GM18507 (cell line): ENCODE measurements around the gene PTPRK.

Experiments
- DNase-seq: peaks from one replicate; pipeline ENCODE4 v3.0.0; 2011; ENCODE audit warnings: low read depth; ENCODE audit not compliant: insufficient read length; ENCODE audit errors: extremely low spot score
- FAIRE-seq: peaks from 2 replicates; lab custom pipeline; 2011; peaks lifted over from hg19 to GRCh38; lab: Jason Lieb, UNC

Gene PTPRK

DNA sequence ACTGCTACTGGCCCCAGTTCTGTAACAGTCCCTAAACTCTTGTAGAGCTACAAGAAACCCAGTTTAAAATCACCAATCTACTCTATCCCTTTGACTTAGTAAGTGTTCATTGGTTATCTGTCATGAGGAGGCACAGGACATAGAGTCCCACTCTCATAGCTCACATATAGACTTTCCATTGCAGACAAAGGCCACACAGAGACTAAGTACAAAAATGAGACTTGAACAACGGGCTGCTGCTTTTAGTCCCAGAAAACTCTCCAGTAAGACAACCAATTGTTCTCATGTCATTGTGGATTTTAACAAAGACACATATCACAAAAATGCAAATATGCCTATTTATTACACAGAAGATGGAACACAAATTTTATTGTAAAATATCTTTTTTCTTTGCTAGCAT lies 197.4 kb downstream of the PTPRK start:
- FAIRE-seq: no peak
- DNase-seq: no peak

DNA sequence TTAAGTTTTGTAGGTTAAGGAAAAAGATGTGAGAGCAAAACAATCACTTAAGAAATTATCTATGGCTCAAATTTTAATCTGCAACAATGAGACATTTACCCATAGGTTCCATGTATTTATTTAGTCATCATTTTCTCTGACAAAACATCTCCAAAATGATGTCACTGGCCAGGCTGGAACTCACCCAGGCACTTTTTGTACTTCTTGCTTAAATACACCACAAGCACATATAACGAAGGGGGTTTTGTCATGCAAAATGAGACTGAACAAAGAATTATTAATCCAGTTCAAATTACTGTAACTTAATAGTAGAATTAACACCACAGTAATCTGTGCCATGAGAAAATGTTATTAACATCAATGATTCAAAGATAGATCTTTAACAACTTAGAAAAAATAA lies 200.5 kb downstream of the PTPRK start:
- FAIRE-seq (no peak), DNase-seq (no peak)

- DNase-seq (no peak), FAIRE-seq (no peak)
Measured at GRCh38 chr6:128319157-128319556, 201.2 kb downstream of the PTPRK start.

- no peak for DNase-seq
- FAIRE-seq: no peak
Measured at GRCh38 chr6:128316258-128316929, 204.0 kb downstream of the PTPRK start.

- DNase-seq (no peak), FAIRE-seq (no peak)
Measured at GRCh38 chr6:128314190-128314589, 206.2 kb downstream of the PTPRK start.

GRCh38 chr6:128311944-128312570 lies 208.3 kb downstream of the PTPRK start:
- DNase-seq: no peak
- peak; percentile 72 for FAIRE-seq

GRCh38 chr6:128310451-128310850 lies 209.9 kb downstream of the PTPRK start:
- DNase-seq: no peak
- FAIRE-seq: no peak

DNA sequence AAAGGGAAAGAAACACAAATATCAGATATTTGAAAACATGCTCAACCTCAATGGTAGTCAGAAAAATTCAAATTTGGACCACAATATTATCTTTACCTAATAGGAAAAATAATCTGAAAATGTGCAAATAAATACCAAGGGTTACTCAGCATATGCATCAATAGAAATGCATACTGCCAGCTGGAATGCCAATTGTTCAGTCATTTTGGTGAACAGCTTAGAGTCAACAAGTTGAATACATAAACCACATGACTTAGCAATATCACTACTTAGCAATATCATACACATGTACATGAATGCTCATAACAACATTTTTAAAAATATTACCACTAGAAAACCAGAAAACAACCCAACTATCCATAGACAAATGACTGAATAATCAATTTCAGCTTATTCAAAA lies 212.7 kb downstream of the PTPRK start:
- FAIRE-seq (no peak), DNase-seq (no peak)

DNA sequence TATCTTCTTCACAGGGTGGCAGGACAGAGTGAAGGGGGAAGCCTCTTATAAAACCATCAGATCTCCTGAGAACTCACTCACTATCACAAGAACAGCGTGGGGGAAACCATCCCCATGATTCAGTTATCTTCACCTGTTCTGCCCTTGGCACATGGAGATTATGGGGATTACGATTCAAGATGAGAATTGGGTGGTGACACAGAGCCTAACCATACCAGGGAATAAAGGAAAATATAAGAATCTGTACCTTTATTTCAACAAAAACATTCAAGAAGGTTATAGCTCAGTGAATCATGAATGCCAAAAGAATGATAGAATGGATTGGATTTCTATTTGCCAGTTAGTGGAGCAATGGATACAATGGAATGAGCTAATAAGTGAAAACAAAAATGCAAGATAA lies 214.4 kb downstream of the PTPRK start:
- DNase-seq (no peak), FAIRE-seq (no peak)

DNA sequence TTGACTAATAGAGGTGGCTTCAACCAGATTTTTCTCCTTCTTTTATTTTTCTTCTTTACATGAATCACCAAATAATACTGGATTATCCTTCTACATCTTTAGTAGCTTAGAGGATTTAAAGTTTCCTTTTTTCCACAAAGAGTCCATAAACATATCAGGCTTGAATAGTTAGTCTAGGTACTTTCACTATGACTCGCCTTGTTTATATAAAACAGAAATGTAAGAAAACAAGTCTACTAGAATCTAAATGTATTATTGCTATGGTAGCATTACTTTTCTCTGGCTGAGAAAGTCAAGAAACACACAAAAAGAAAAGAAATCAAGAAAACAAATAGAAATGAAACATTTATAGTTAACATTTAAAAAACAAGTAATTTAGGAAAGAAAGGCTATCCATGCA lies 215.2 kb downstream of the PTPRK start:
- DNase-seq (no peak), FAIRE-seq (no peak)

DNA sequence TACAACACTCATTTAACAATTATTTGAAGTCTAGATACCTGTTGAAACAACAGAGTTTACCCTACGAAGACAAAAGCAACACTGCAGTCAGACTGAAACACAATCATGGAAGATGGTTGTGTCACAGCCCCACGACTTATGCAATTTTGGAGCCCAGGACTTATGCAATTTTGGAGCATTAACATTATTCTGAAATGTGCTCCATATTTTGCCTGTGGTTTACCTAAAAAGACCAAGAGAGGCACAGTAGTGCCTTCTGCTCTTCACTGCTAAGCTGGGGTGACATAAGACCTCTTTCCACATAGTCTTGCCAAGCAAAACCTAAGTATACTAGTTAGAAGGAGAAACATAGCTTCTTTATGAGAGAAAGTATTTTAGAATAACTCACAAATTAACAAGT lies 216.5 kb downstream of the PTPRK start:
- DNase-seq: no peak
- no peak for FAIRE-seq

GRCh38 chr6:128302942-128303341 lies 217.5 kb downstream of the PTPRK start:
- FAIRE-seq: no peak
- no peak for DNase-seq

- no peak for DNase-seq
- FAIRE-seq: no peak
Measured at GRCh38 chr6:128295670-128296069, 224.7 kb downstream of the PTPRK start.

DNA sequence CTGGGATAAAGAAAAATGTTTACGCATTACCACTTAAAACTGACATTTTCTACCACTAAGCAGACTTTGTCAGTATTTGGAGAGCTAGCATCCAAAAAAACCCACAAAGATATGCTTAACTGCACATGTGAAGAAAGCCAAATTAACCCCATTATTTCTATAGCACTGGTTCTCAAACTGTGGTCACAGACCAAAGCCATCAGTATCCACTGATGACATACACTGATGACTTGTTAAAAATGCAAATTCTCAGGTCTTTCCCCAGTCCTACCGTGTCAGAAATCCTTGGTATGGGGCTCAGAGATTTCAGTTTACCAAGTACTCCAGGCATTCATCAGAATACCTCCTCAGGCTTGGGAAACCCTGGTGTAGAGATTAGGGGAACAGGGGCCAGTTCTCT lies 230.2 kb downstream of the PTPRK start:
- no peak for DNase-seq
- FAIRE-seq: no peak

DNA sequence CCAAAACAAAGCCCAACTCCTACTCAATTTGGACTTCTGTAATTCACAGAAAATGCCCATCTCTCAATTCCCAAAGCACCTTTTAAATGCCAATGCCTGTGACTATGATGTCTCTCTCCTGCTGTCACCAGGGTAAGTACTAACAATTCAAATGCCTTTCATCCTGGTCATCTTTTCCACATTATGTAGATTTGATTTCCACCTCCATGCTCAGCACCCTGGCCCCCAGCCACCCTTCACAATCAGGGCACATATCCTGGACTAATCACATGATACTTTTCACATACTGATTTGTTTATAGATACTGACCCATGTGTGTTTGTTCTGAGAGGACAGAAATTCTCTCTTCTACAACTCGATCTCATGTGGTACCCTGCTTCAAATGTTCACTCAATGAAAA lies 236.3 kb downstream of the PTPRK start:
- no peak for DNase-seq
- no peak for FAIRE-seq

DNA sequence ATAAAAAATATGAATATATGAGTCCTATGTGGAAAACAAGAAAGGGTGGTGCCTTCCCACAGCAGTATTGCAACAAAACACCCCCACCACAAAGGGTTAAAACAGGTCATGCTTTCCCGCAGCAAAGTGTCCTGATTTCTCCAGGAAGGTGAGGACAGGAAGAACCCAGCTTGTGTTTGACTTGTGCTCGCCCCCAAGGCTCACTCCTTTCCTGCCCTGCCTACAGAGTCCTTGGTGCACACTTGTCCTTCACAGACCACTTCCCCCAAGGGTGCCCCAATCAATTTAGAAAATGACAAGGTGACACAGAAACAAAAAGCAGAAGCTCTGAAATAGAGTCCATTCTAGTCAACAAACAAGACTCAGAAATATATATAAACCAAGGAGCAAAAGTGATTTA lies 237.4 kb downstream of the PTPRK start:
- FAIRE-seq (no peak), DNase-seq (no peak)

GRCh38 chr6:128280960-128281359 lies 239.4 kb downstream of the PTPRK start:
- DNase-seq (no peak), FAIRE-seq (no peak)

DNA sequence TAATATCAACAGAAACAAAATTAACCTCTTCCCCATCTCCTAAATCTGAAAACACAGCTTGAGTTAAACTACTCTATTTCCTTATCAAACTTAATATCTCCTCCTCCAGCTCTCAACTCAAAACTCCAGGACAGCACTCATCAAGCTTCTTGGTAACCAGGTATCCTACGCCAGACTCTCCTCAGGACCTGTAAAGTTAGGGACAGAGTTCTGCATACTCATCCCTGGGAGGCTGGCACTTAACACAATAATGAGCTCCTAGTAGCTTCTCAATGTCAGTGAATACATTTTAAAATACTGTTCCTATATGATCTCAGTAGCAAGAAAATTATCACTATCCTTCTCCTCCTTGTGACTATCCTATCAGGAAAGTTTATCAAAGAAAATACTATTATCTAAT lies 240.3 kb downstream of the PTPRK start:
- FAIRE-seq (no peak), DNase-seq (no peak)

DNA sequence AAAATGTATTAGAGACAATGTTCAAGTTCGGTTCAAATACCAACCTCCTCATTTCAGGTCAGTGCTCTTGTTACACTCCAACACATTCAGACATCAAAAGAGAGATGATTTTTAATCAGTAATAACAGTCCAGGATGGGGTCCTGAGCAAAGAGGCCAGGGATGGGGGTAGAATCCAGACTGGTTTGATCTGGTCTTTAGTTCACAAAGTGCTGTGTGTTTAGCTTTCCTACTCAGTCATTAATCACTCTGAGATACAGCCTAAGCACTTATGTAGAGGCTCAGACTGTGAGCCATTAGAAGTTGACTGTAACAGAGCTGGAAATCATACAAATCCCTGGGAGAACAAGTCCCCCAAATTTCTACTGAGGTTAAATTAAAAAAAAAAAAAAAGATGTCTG lies 241.6 kb downstream of the PTPRK start:
- no peak for FAIRE-seq
- no peak for DNase-seq

- FAIRE-seq (no peak), DNase-seq (no peak)
Measured at GRCh38 chr6:128277379-128277778, 243.0 kb downstream of the PTPRK start.

DNA sequence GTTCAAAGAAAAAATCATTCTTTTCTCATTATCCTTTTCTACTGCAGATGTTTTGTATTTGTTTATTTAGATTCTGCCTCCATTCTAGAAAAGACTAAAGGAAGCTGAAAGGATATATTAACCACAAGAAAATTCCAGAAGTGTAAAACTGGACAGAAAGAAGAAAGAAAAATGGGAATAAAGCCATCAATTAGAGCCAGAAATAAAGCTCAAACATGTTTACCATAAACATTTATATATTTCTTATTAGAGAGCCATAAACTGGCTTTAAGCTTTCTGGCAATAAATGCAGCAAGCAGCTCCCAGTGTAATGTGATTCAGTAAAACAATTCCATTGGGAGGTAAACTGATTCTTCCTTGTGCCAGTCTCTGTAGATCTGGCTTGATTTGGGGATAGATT lies 244.1 kb downstream of the PTPRK start:
- DNase-seq (no peak), FAIRE-seq (no peak)

DNA sequence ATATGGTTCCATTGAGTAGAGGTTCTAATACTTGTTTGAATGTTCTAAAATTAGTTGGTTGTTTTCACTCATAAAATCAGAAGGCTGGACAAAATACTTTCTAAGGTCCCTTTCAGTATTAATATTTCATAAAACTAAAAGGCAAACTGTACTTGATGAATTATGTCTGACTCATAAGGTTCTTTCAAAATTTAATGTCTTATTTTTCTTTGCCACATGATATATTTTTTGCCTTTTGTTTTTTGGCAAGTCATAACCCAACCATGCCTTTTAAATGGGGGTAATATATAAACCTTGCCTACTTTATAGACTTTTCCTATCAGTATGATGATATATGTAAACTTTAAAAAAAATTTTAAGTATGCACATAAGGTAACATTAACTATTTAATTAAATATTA lies 244.7 kb downstream of the PTPRK start:
- no peak for FAIRE-seq

More for the DNA sequence above, 244.7 kb downstream of the PTPRK start:
- DNase-seq: no peak
